HG03432 (cell line): ENCODE results near the gene IFI27L2.
A peak's percentile ranks its signal among the peaks of the same experiment; 100 is the strongest.

Source experiments
- ATAC-seq: cut with Tn5 transposase; IDR thresholded peaks from one replicate; pipeline ENCODE4 v1.9.1; 2021; ENCODE audit warnings: mild to moderate bottlenecking, moderate library complexity; ENCODE audit not compliant: unreplicated experiment

The IFI27L2 gene

GRCh38 chr14:94153750-94154342 lies 24.4 kb upstream of the IFI27L2 start:
- no peak for ATAC-seq

GRCh38 chr14:94152676-94153075 lies 23.3 kb upstream of the IFI27L2 start:
- ATAC-seq, result no peak

GRCh38 chr14:94145902-94146527 lies 16.6 kb upstream of the IFI27L2 start:
- ATAC-seq, result no peak

GRCh38 chr14:94144765-94145164 lies 15.4 kb upstream of the IFI27L2 start:
- ATAC-seq, result no peak

- no peak for ATAC-seq
Observed at GRCh38 chr14:94143711-94144110, 14.3 kb upstream of the IFI27L2 start.

GRCh38 chr14:94143239-94143638 lies 13.8 kb upstream of the IFI27L2 start:
- ATAC-seq, result no peak

GRCh38 chr14:94142836-94143235 lies 13.4 kb upstream of the IFI27L2 start:
- no peak for ATAC-seq

GRCh38 chr14:94142247-94142646 lies 12.8 kb upstream of the IFI27L2 start:
- no peak for ATAC-seq

- ATAC-seq, result no peak
Observed at GRCh38 chr14:94139421-94139820, 10.0 kb upstream of the IFI27L2 start.

- no peak for ATAC-seq
Observed at GRCh38 chr14:94139006-94139405, 9.6 kb upstream of the IFI27L2 start.

- no peak for ATAC-seq
Observed at GRCh38 chr14:94138251-94138650, 8.8 kb upstream of the IFI27L2 start.

- peak; percentile 77 for ATAC-seq
Observed at GRCh38 chr14:94136575-94137331, 7.3 kb upstream of the IFI27L2 start.

- ATAC-seq, result no peak
Observed at GRCh38 chr14:94135476-94135875, 6.1 kb upstream of the IFI27L2 start.

GRCh38 chr14:94132285-94132887 lies 3.0 kb upstream of the IFI27L2 start:
- peak; percentile 44 for ATAC-seq

- ATAC-seq, result peak; percentile 37
Observed at GRCh38 chr14:94129758-94130414, 482 bp upstream of the IFI27L2 start.

- no peak for ATAC-seq
Observed at GRCh38 chr14:94128216-94128839, 1.1 kb downstream of the IFI27L2 start.

- ATAC-seq, result no peak
Observed at GRCh38 chr14:94127330-94127729, 2.1 kb downstream of the IFI27L2 start.

- no peak for ATAC-seq
Observed at GRCh38 chr14:94126800-94127199, 2.6 kb downstream of the IFI27L2 start.

GRCh38 chr14:94126419-94126677 lies 3.1 kb downstream of the IFI27L2 start:
- no peak for ATAC-seq

GRCh38 chr14:94125659-94126418 lies 3.6 kb downstream of the IFI27L2 start:
- ATAC-seq, result no peak
